ENCODE measurements around the gene GRID1.

DNA sequence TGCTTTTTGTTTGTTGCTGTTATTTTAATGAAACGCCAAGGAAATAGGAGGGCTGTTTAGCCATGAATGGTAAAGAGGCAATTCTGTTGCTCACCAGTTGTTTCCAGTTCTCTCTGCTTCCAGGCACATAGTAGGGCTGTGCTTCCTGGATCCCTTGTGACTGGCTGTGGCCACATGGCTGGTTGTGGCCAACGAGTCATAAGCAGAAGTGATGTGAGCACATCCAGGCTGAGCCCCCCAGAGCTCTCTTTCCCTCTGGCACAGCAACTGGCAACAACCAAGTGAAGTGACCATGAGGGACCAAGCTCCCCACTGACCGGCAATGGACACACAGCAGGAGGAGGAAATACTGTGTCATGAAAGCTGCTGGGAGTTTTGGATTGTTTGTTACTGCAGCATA is 10.3 kb downstream of the GRID1 start:
- TF ChIP-seq POLR2A (IDR thresholded peaks at IDR 0.05; ENCODE audit: low read depth, low read length) (no peak), POLR2AphosphoS5 (IDR thresholded peaks at IDR 0.05; ENCODE audit: low read depth, low read length) (no peak), SPI1 (IDR thresholded peaks at IDR 0.05; ENCODE audit: low read depth, low read length) (no peak), TAF1 (IDR thresholded peaks at IDR 0.05; ENCODE audit: low read depth, low read length) (no peak)

Measured in GM12891 (cell line).